H1 (cell line): ENCODE data around the gene MYMX. TPM values are rescaled to one million over a fixed set of nuclear protein-coding genes. Genes with fewer than 3 reads are reported as not detected.
A peak's percentile ranks its signal among the peaks of the same experiment; 100 is the strongest.

Experiments
- CTCF ChIA-PET: fragments of 300-600 bp; sonication (Branson Sonifier 250); formaldehyde crosslinking; loops from one replicate; lab custom pipeline; 2021; ENCODE audit not compliant: partially characterized antibody; lab: Charles Lee
- POLR2A ChIA-PET: fragments of 300-600 bp; sonication (Branson Sonifier 250); formaldehyde crosslinking; loops from one replicate; lab custom pipeline; 2021; ENCODE audit warnings: inconsistent platforms; ENCODE audit not compliant: partially characterized antibody; lab: Charles Lee
- DNase-seq, 2 experiments: peaks; one replicate each; pipeline versions ENCODE4 v3.0.0 to v3.0.0-alpha.2; 2010 to 2022; ENCODE audit warnings: low spot score in 2 of 2, low read depth in 1 of 2, mixed read lengths in 1 of 2
- FAIRE-seq: peaks from 2 replicates; lab custom pipeline; 2011; peaks lifted over from hg19 to GRCh38; lab: Jason Lieb, UNC
- H2AFZ ChIP-seq: 2 replicates; pipeline ENCODE4 v1.8.1; 2012; ENCODE audit warnings: low read length, inconsistent platforms
- H2AK5ac ChIP-seq: 2 replicates; pipeline ENCODE4 v1.6.1; 2013; ENCODE audit warnings: low read depth, low read length
- H2BK120ac ChIP-seq: replicated peaks from 2 replicates; pipeline ENCODE3; 2013; ENCODE audit warnings: low read depth, low read length, inconsistent platforms
- H2BK12ac ChIP-seq: 2 replicates; pipeline ENCODE4 v1.6.1; 2013; ENCODE audit warnings: low read depth, low read length
- H2BK15ac ChIP-seq: 2 replicates; pipeline ENCODE4 v1.6.1; 2013; ENCODE audit warnings: low read length
- H2BK20ac ChIP-seq: 2 replicates; pipeline ENCODE4 v1.6.1; 2013; ENCODE audit warnings: low read length
- H2BK5ac ChIP-seq: 2 replicates; pipeline ENCODE4 v1.6.1; 2013; ENCODE audit warnings: low read depth, low read length
- H3K14ac ChIP-seq: 2 replicates; pipeline ENCODE4 v1.6.1; 2013; ENCODE audit warnings: inconsistent platforms; ENCODE audit not compliant: insufficient read length
- H3K18ac ChIP-seq: 2 replicates; pipeline ENCODE4 v1.6.1; 2013; ENCODE audit warnings: low read length; ENCODE audit errors: extremely low read depth
- H3K23ac ChIP-seq: 2 replicates; pipeline ENCODE4 v1.6.1; 2013; ENCODE audit warnings: inconsistent platforms; ENCODE audit not compliant: insufficient read length
- H3K23me2 ChIP-seq: 2 replicates; pipeline ENCODE4 v1.6.1; 2013; ENCODE audit warnings: low read depth, low read length
- H3K27ac ChIP-seq: 2 replicates; pipeline ENCODE4 v1.6.1; 2011; ENCODE audit warnings: low read depth, low read length, inconsistent platforms
- H3K27me3 ChIP-seq, 4 experiments: replicated peaks in 1 of 4; 1 replicate in 1 of 4; 2 replicates in 3 of 4; pipeline versions ENCODE4 v1.6.1 to v1.8.1; 2011 to 2013; ENCODE audit warnings: low read length in 3 of 4, mild to moderate bottlenecking in 3 of 4, inconsistent platforms in 2 of 4, mixed read lengths in 2 of 4, moderate library complexity in 1 of 4; ENCODE audit not compliant: control insufficient read depth in 3 of 4, insufficient read depth in 3 of 4; ENCODE audit errors: extremely low read depth in 1 of 4
- H3K36me3 ChIP-seq, 4 experiments: 2 replicates each; pipeline versions ENCODE4 v1.6.1 to v1.8.1; 2011 to 2013; ENCODE audit warnings: mild to moderate bottlenecking in 4 of 4, low read length in 3 of 4, moderate library complexity in 2 of 4, control low read depth in 1 of 4, inconsistent platforms in 1 of 4; ENCODE audit not compliant: insufficient read depth in 4 of 4, control insufficient read depth in 2 of 4
- H3K4ac ChIP-seq: replicated peaks from 2 replicates; pipeline ENCODE3; 2013; ENCODE audit warnings: low read length, low read depth, mixed read lengths, inconsistent platforms; ENCODE audit not compliant: insufficient read length
- H3K4me1 ChIP-seq, 4 experiments: replicated peaks in 1 of 4; 1 replicate in 1 of 4; 2 replicates in 3 of 4; pipeline versions ENCODE4 v1.6.1 to v1.8.1; 2011 to 2013; ENCODE audit warnings: low read length in 3 of 4, inconsistent platforms in 2 of 4, mixed read lengths in 1 of 4; ENCODE audit not compliant: insufficient read depth in 4 of 4, control insufficient read depth in 3 of 4
- H3K4me2 ChIP-seq, 2 experiments: 2 replicates each; pipeline versions ENCODE4 v1.6.1 to v1.8.1; 2011 to 2013; ENCODE audit warnings: low read depth in 2 of 2, low read length in 2 of 2, control low read depth in 1 of 2, inconsistent platforms in 1 of 2, mild to moderate bottlenecking in 1 of 2; ENCODE audit not compliant: insufficient read depth in 1 of 2
- H3K4me3 ChIP-seq, 4 experiments: fragments of 200-600, 300-600 bp in 1 of 4; sonication (generic), shearing (Covaris generic), sonication (Bioruptor Twin) in 1 of 4; 2 replicates each; pipeline versions ENCODE4 v1.5.1 to v1.8.1; 2011 to 2016; ENCODE audit warnings: low read length in 4 of 4, low read depth in 3 of 4, control low read depth in 2 of 4, inconsistent platforms in 2 of 4, mild to moderate bottlenecking in 2 of 4, mixed read lengths in 1 of 4, moderate library complexity in 1 of 4; ENCODE audit not compliant: insufficient read depth in 2 of 4; ENCODE audit errors: extremely low read depth in 1 of 4
- H3K56ac ChIP-seq: replicated peaks from 2 replicates; pipeline ENCODE3; 2013; ENCODE audit warnings: low read depth, mild to moderate bottlenecking, mixed read lengths, low read length, inconsistent platforms; ENCODE audit not compliant: insufficient read length
- H3K79me1 ChIP-seq: 2 replicates; pipeline ENCODE4 v1.6.1; 2013; ENCODE audit warnings: low read depth, low read length, control low read depth
- H3K79me2 ChIP-seq, 2 experiments: 2 replicates each; pipeline versions ENCODE4 v1.6.1 to v1.8.1; 2012 to 2013; ENCODE audit warnings: low read length in 2 of 2, mild to moderate bottlenecking in 2 of 2, inconsistent platforms in 1 of 2; ENCODE audit not compliant: insufficient read depth in 2 of 2, control insufficient read depth in 1 of 2
- H3K9ac ChIP-seq, 4 experiments: replicated peaks in 1 of 4; 1 replicate in 1 of 4; 2 replicates in 3 of 4; pipeline versions ENCODE4 v1.6.1 to v1.8.1; 2011 to 2013; ENCODE audit warnings: low read depth in 3 of 4, low read length in 3 of 4, control low read depth in 2 of 4, mild to moderate bottlenecking in 2 of 4, moderate library complexity in 2 of 4, inconsistent platforms in 1 of 4; ENCODE audit errors: extremely low read depth in 1 of 4
- H3K9me3 ChIP-seq, 2 experiments: 2 replicates each; pipeline versions ENCODE4 v1.6.1 to v1.8.1; 2012 to 2013; ENCODE audit warnings: mild to moderate bottlenecking in 2 of 2, moderate library complexity in 2 of 2, control low read depth in 1 of 2, inconsistent platforms in 1 of 2, low read depth in 1 of 2, low read length in 1 of 2, mixed read lengths in 1 of 2; ENCODE audit not compliant: insufficient read depth in 2 of 2
- H4K20me1 ChIP-seq, 2 experiments: replicated peaks in 1 of 2; 2 replicates each; pipeline versions ENCODE3 to v1.8.1; 2011 to 2013; ENCODE audit warnings: inconsistent platforms in 2 of 2, low read length in 2 of 2, mild to moderate bottlenecking in 1 of 2; ENCODE audit not compliant: insufficient read depth in 2 of 2, control insufficient read depth in 1 of 2
- H4K5ac ChIP-seq: 2 replicates; pipeline ENCODE4 v1.6.1; 2013; ENCODE audit warnings: low read length, low read depth, mixed read lengths, inconsistent platforms; ENCODE audit not compliant: insufficient read length
- H4K8ac ChIP-seq: 2 replicates; pipeline ENCODE4 v1.8.0; 2013; ENCODE audit warnings: mild to moderate bottlenecking, moderate library complexity, low read length, inconsistent platforms; ENCODE audit not compliant: insufficient read depth; ENCODE audit errors: extremely low read depth
- H4K91ac ChIP-seq: replicated peaks from 2 replicates; pipeline ENCODE3; 2013; ENCODE audit warnings: low read length, mixed read lengths, inconsistent platforms; ENCODE audit not compliant: insufficient read length
- CBX5 ChIP-seq: fragments of 300-800, 300-1000 bp; sonication (generic); IDR thresholded peaks from 2 replicates; pipeline ENCODE4 v1.7.1; 2016; ENCODE audit warnings: antibody characterized with exemption, low read length, low read depth
- CTBP2 ChIP-seq: IDR thresholded peaks from 2 replicates; pipeline ENCODE4 v1.7.0; 2011; ENCODE audit warnings: borderline replicate concordance, mild to moderate bottlenecking, moderate library complexity, mixed read lengths, low read length; ENCODE audit not compliant: insufficient read depth, insufficient read length
- EGR1 ChIP-seq: IDR thresholded peaks from 2 replicates; pipeline ENCODE4 v1.6.1; 2011; ENCODE audit warnings: low read depth, low read length, borderline replicate concordance
- GTF2F1 ChIP-seq: IDR thresholded peaks from 2 replicates; pipeline ENCODE4 v1.6.1; 2012; ENCODE audit warnings: low read depth, low read length, improper control_type of control experiment, borderline replicate concordance
- NANOG ChIP-seq: IDR thresholded peaks from 2 replicates; pipeline ENCODE4 v1.6.1; 2011; ENCODE audit warnings: low read length, low read depth, mild to moderate bottlenecking, inconsistent platforms; ENCODE audit not compliant: insufficient read depth, poor library complexity, severe bottlenecking
- RAD21 ChIP-seq, 2 experiments: IDR thresholded peaks in 1 of 2; conservative IDR thresholded peaks in 1 of 2; 2 replicates each; pipeline ENCODE4 v1.6.1; 2011; ENCODE audit warnings: low read depth in 2 of 2, low read length in 2 of 2, improper control_type of control experiment in 1 of 2, inconsistent platforms in 1 of 2, mild to moderate bottlenecking in 1 of 2, moderate library complexity in 1 of 2
- SP1 ChIP-seq: IDR thresholded peaks from 2 replicates; pipeline ENCODE4 v1.6.1; 2011; ENCODE audit warnings: low read depth, low read length
- TAF7 ChIP-seq: optimal IDR thresholded peaks from 2 replicates; pipeline ENCODE3; 2011; ENCODE audit warnings: low read depth, mild to moderate bottlenecking, inconsistent platforms, low read length, moderate library complexity, borderline replicate concordance
- WGBS, 2 experiments: shearing (Covaris generic) in 1 of 2; methylation state at CpG; one replicate each; pipeline versions ENCODE4 v1.1.6 to v1.1.7; 2013 to 2015; ENCODE audit warnings: low lambda C conversion rate in 2 of 2, mixed read lengths in 2 of 2, inconsistent platforms in 1 of 2, low coverage in 1 of 2, missing lambda C conversion rate in 1 of 2; ENCODE audit not compliant: insufficient replicate concordance in 2 of 2, insufficient coverage in 1 of 2, insufficient read length in 1 of 2; ENCODE audit errors: extremely low coverage in 1 of 2, missing lambda C conversion rate in 1 of 2; 5-methylcytosine and 5-hydroxymethylcytosine counted together
- polyA plus RNA-seq, 7 experiments: library from polyadenylated mRNA; depleted of rRNA in 3 of 7; stranded (reverse) in 5 of 7; unstranded in 2 of 7; fragments of >200 nt in 5 of 7; fragments of 200-250 nt in 2 of 7; gene quantifications; 1 replicate in 5 of 7; 2 replicates in 1 of 7; 4 replicates in 1 of 7; pipeline versions ENCODE4 v1.2.1 to v1.2.3, GENCODE V29; 2011 to 2013; ENCODE audit warnings: missing spikeins in 2 of 7, mixed read lengths in 2 of 7
- total RNA-seq: library from RNA; stranded (reverse); fragmentation: NEBNext Ultra II Directional; extraction: Animal tissue kit (Norgen Biotek cat#: 25700); gene quantifications from 2 replicates; pipeline ENCODE4 v1.2.1, GENCODE V29; 2021

The MYMX gene
- total and polyA plus RNA-seq, 2 of the 8 experiments (the other 6 are each of a cell fraction or from before 2014, with no cell fraction given) = 4.7 to 6.9 TPM

DNA sequence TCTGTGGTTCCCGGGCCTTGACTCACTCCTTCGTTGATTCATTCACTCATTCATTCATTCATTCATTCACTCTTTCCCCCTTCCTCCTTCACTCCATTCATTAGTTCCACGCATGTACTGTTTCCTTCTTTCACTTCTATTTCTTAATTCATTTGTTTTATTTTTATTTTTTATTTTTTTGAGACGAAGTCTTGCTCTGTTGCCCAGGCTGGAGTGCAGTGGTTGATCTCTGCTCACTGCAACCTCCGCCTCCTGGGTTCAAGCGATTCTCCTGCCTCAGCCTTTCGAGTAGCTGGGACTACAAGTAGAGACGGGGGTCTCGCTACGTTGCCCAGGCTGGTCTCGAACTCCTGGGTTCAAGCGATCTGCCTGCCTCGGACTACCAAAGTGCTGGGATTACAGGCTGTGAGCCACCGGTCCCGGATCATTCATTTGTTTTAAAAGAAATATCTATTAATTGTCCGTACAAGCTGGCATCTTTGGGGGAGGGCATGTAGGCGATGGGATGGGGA is 49.1 kb downstream of the MYMX start:
- Histone ChIP-seq H4K91ac (peak overlapping the region; percentile 58), H2BK120ac (no peak overlapping the region), H2BK15ac (0 out of 2 replicates have a peak overlapping the region, but pooled peaks have one; percentile 29), H2AK5ac (peak overlapping the region; percentile 76; the same call in 1 of the 2 replicates), H2AFZ (no peak overlapping the region), H2BK20ac (no peak overlapping the region), H4K8ac (no peak overlapping the region; the same call in 1 of the 2 replicates), H3K27ac (no peak overlapping the region), H2BK12ac (peak overlapping the region; percentile 77; the same call in 1 of the 2 replicates), H3K23me2 (peaks cover 11% of the 10 kb centered on the region), H3K23ac (no peak overlapping the region), H3K79me2 (peaks cover 0 to 10% of the 10 kb centered on the region in 2 experiments; a peak in 1 of 4 replicates), H3K79me1 (peaks cover 7% of the 10 kb centered on the region; the same call in 1 of the 2 replicates), H3K4me3 (peak overlapping the region in 2 of 4 experiments; percentile 57 to 80; a peak in 3 of 8 replicates), H3K18ac (no peak overlapping the region), H3K36me3 (peaks cover 0 to 2% (median under 1%) of the 10 kb centered on the region in 4 experiments; a peak in 2 of 8 replicates), H3K4ac (no peak overlapping the region), H3K4me1 (peaks cover 12 to 43% (median 21%) of the 10 kb centered on the region in 4 experiments), H2BK5ac (no peak overlapping the region), H3K4me2 (peak overlapping the region in 1 of 2 experiments; percentile 50; a peak in 1 of 4 replicates), H4K5ac (no peak overlapping the region), H3K56ac (no peak overlapping the region), H4K20me1 (peaks cover 1 to 5% of the 10 kb centered on the region in 2 experiments), H3K14ac (no peak overlapping the region), H3K9ac (no peak overlapping the region), H3K27me3 (peaks cover 0 to 3% (median 0%) of the 10 kb centered on the region in 4 experiments; a peak in 2 of 7 replicates), H3K9me3 (no peaks in the 10 kb centered on the region)
- no peak for TF ChIP-seq SP1
- TF ChIP-seq RAD21 (IDR thresholded peaks at IDR 0.05 in 1 of 2, conservative IDR thresholded peaks at IDR 0.05 in 1 of 2; ENCODE audit: low read depth in 2 of 2, low read length in 2 of 2) = no peak
- TF ChIP-seq GTF2F1 = no peak
- no peak for TF ChIP-seq NANOG
- TF ChIP-seq TAF7 = no peak
- no peak for TF ChIP-seq CBX5
- TF ChIP-seq EGR1 = no peak
- no peak for TF ChIP-seq CTBP2
- CTCF ChIA-PET = interaction anchor here (1.2 to 19.0 kb wide), 2 partner anchors 41 to 203 kb away, joined by 3 to 330 read pairs; partner anchors contain the start of gene AARS2
- DNase-seq (no peak), FAIRE-seq (no peak)
- 72% methylated on average over 17 of the region's 17 CpGs; no CpG with 5 or more reads in 1 of the 2 experiments for WGBS, 2 experiments
- POLR2A ChIA-PET = interaction anchor here (1.1 to 12.0 kb wide), 3 partner anchors 12 to 74 kb away, joined by 3 to 138 read pairs (median 74); partner anchors contain the start of genes HSP90AB1 and SLC35B2
